Transverse colon (tissue), 4 donors: ENCODE results near the gene EDC4. TPM values are rescaled to one million over a fixed set of nuclear protein-coding genes. Genes with fewer than 3 reads are reported as not detected.

ENCODE experiments used
- DNase-seq: peaks from one replicate; pipeline ENCODE4 v3.0.0-alpha.2; 2019
- H3K27ac ChIP-seq, 4 donors: fragments of 200-600 bp; sonication (generic); 2 replicates each; pipeline ENCODE4 v1.5.1; 2016 to 2018; ENCODE audit warnings: inconsistent platforms in 4 of 4
- H3K27me3 ChIP-seq: fragments of 200-600 bp; sonication (generic); 2 replicates; pipeline ENCODE4 v1.5.1; 2017; ENCODE audit warnings: inconsistent platforms
- H3K36me3 ChIP-seq, 4 donors: fragments of 200-600 bp; sonication (generic); 2 replicates each; pipeline ENCODE4 v1.5.1; 2017 to 2019; ENCODE audit warnings: inconsistent platforms in 4 of 4
- H3K4me1 ChIP-seq, 4 donors: fragments of 200-600 bp; sonication (generic); 2 replicates each; pipeline ENCODE4 v1.5.1; 2017 to 2020; ENCODE audit warnings: inconsistent platforms in 4 of 4
- H3K4me3 ChIP-seq, 4 donors: fragments of 200-600 bp; sonication (generic); 1 replicate in 1 of 4; 2 replicates in 3 of 4; pipeline versions ENCODE4 v1.5.1 to v1.6.1; 2017 to 2019; ENCODE audit warnings: inconsistent platforms in 4 of 4
- H3K9me3 ChIP-seq, 2 donors: fragments of 200-600 bp; sonication (generic); 2 replicates each; pipeline ENCODE4 v1.5.1; 2017 to 2019; ENCODE audit warnings: inconsistent platforms in 2 of 2
- EP300 ChIP-seq: sonication (generic); formaldehyde crosslinking; IDR thresholded peaks from one replicate; pipeline ENCODE4 v1.6.1; 2017; ENCODE audit warnings: antibody characterized with exemption, low read depth
- POLR2A ChIP-seq: fragments of 450-650 bp; IDR thresholded peaks from one replicate; pipeline ENCODE4 v1.6.1; 2016; ENCODE audit warnings: antibody characterized with exemption, mild to moderate bottlenecking, moderate library complexity
- POLR2AphosphoS5 ChIP-seq, 3 donors: sonication (generic); formaldehyde crosslinking; IDR thresholded peaks; one replicate each; pipeline ENCODE4 v1.6.1; 2016; ENCODE audit warnings: antibody characterized with exemption in 3 of 3
- WGBS, 2 donors: methylation state at CpG; one replicate each; pipeline ENCODE4 v1.1.5; 2018; ENCODE audit warnings: low coverage in 1 of 2; 5-methylcytosine and 5-hydroxymethylcytosine counted together
- in situ Hi-C, 4 donors: fragments of 200-750 bp; cut with MboI; loops; one replicate each; pipeline versions ENCODE4 v1.15.0 to v1.15.1; 2017; ENCODE audit warnings: low sequenced_read_pairs in 3 of 4, low pct_ligation_motif_present in 1 of 4, low pct_unique_long_range_greater_than_20kb in 1 of 4
- intact Hi-C: fragments of 100-400 bp; cut with DNase I; formaldehyde crosslinking; loops from one replicate; pipeline ENCODE4 v1.15.1; 2023; ENCODE audit warnings: low total_unique reads
- total RNA-seq, 4 donors: library from RNA; depleted of rRNA; stranded (reverse); fragments of >200 nt; gene quantifications; one replicate each; pipeline ENCODE4 v1.1.0, GENCODE V29; 2016
- TF ChIP-seq, protein P1 (sequence below), 5 experiments: fragments of 200-600 bp in 3 of 5; fragments of 450-650 bp in 2 of 5; sonication (generic) in 3 of 5; IDR thresholded peaks; 1 replicate in 2 of 5; 2 replicates in 3 of 5; pipeline ENCODE4 v1.5.1; 2016 to 2017; ENCODE audit warnings: antibody characterized with exemption in 5 of 5, inconsistent platforms in 3 of 5, mild to moderate bottlenecking in 2 of 5, moderate library complexity in 1 of 5

The EDC4 gene
- total RNA-seq, 4 donors from 2014 or later = 76.4 to 162 (median 105) TPM

DNA sequence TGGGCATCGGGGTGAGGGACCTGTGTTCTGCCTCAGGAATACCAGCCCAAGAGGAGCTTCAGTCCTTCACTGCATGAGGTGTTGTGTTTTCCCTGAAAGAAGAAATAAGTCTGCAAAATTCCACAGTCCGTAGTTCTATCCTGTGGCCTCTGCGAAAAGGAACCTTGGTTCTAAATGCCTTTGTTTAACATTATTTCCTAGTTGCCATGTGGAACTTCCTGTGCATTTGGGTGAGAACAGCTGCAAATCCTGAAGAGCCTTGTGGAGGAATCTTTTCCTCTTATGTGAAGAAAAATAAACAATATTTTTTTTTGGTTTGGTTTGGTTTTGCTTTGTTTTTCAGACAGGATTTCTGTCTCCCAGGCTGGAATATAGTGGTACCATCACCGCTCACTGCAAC lies 30.0 kb downstream of the EDC4 start:
- in situ Hi-C loops = no loop called here
- Histone ChIP-seq H3K27me3 (no peaks in the 10 kb centered on the region), H3K36me3 (no peaks in the 10 kb centered on the region), H3K4me1 (peaks cover 0 to 23% (median 4%) of the 10 kb centered on the region in 4 donors), H3K4me3 (no peak overlapping the region), H3K27ac (peak overlapping the region in 1 of 4 donors; percentile 7), H3K9me3 (no peaks in the 10 kb centered on the region)
- TF ChIP-seq POLR2AphosphoS5 (IDR thresholded peaks at IDR 0.05) (no peak), EP300 (no peak), POLR2A (no peak)
- TF ChIP-seq, protein P1, sequence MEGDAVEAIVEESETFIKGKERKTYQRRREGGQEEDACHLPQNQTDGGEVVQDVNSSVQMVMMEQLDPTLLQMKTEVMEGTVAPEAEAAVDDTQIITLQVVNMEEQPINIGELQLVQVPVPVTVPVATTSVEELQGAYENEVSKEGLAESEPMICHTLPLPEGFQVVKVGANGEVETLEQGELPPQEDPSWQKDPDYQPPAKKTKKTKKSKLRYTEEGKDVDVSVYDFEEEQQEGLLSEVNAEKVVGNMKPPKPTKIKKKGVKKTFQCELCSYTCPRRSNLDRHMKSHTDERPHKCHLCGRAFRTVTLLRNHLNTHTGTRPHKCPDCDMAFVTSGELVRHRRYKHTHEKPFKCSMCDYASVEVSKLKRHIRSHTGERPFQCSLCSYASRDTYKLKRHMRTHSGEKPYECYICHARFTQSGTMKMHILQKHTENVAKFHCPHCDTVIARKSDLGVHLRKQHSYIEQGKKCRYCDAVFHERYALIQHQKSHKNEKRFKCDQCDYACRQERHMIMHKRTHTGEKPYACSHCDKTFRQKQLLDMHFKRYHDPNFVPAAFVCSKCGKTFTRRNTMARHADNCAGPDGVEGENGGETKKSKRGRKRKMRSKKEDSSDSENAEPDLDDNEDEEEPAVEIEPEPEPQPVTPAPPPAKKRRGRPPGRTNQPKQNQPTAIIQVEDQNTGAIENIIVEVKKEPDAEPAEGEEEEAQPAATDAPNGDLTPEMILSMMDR (IDR thresholded peaks at IDR 0.05) = no peak
- no peak for DNase-seq
- 65 to 94% methylated on average over 2 to 4 of the region's 4 CpGs for WGBS, 2 donors
- intact Hi-C loops = no loop called here

DNA sequence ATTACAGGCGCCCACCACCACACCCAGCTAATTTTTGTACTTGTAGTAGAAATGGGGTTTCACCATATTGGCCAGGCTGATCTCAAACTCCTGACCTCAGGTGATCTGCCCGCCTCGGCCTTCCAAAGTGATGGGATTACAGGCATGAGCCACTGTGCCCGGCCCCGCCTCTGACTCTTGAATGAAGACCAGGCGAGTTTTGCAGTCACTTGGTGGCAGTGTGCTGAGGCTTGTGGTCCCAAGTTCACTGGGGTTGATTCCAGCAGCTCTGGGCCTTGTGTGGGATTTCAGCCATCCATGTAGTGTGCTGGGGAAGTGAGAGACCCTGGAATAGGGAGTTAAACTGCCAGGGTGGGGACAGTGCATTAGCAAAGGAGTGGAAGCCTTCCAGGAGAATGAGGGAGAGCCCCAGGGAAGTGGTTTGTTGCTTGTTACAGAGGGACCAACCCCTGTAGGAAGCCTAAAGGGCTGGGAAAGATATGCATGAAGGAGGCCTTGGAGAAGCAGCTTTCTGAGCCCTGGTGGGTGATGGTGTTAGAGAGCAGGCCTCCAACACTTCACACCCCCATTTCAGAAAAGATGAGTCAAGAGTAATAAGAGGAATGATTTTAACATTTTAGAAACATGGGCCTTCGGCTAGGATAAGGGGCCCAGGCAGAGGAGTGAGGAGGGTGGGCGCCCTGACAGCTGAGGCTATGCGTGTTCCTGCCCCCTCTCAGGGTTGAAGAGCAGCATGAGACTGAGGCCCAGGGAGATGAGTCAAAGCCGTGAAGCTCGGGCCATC lies 34.7 kb downstream of the EDC4 start:
- peaks cover 0 to 5% (median 0%) of the 10 kb centered on the region in 4 donors for H3K36me3 ChIP-seq
- in situ Hi-C loops = no loop called here

DNA sequence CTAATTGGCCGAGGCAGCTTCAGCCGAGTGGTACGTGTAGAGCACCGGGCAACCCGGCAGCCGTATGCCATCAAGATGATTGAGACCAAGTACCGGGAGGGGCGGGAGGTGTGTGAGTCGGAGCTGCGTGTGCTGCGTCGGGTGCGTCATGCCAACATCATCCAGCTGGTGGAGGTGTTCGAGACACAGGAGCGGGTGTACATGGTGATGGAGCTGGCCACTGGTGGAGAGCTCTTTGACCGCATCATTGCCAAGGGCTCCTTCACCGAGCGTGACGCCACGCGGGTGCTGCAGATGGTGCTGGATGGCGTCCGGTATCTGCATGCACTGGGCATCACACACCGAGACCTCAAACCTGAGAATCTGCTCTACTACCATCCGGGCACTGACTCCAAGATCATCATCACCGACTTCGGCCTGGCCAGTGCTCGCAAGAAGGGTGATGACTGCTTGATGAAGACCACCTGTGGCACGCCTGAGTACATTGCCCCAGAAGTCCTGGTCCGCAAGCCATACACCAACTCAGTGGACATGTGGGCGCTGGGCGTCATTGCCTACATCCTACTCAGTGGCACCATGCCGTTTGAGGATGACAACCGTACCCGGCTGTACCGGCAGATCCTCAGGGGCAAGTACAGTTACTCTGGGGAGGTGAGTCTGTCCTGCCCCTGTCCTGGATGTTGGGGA lies 36.3 kb downstream of the EDC4 start:
- Histone ChIP-seq H3K4me3 (no peak overlapping the region), H3K9me3 (no peaks in the 10 kb centered on the region), H3K27me3 (no peaks in the 10 kb centered on the region), H3K36me3 (peaks cover 0 to 5% (median 0%) of the 10 kb centered on the region in 4 donors), H3K4me1 (no peaks in the 10 kb centered on the region), H3K27ac (no peak overlapping the region)
- 95% methylated on average over 36 of the region's 36 CpGs; no CpG with 5 or more reads in 1 of the 2 donors for WGBS, 2 donors
- in situ Hi-C loops (no loop called here), intact Hi-C loops (no loop called here)
- TF ChIP-seq POLR2AphosphoS5 (IDR thresholded peaks at IDR 0.05) (no peak), POLR2A (no peak)
- TF ChIP-seq, protein P1 (IDR thresholded peaks at IDR 0.05) = no peak
- no peak for DNase-seq

More for the DNA sequence above, 34.7 kb downstream of the EDC4 start:
- intact Hi-C loops = no loop called here
- DNase-seq = no peak
- no peak overlapping the region for H3K4me3 ChIP-seq
- WGBS, 2 donors = 80 to 92% methylated on average over 1 to 11 of the region's 11 CpGs
- H3K4me1 ChIP-seq = peaks cover 0 to under 1% (median 0%) of the 10 kb centered on the region in 4 donors
- H3K27me3 ChIP-seq = no peaks in the 10 kb centered on the region
- H3K27ac ChIP-seq = no peak overlapping the region
- no peak for TF ChIP-seq POLR2AphosphoS5 (IDR thresholded peaks at IDR 0.05)
- no peak for TF ChIP-seq EP300
- TF ChIP-seq POLR2A = no peak
- TF ChIP-seq, protein P1 (IDR thresholded peaks at IDR 0.05) = no peak
- no peaks in the 10 kb centered on the region for H3K9me3 ChIP-seq

DNA sequence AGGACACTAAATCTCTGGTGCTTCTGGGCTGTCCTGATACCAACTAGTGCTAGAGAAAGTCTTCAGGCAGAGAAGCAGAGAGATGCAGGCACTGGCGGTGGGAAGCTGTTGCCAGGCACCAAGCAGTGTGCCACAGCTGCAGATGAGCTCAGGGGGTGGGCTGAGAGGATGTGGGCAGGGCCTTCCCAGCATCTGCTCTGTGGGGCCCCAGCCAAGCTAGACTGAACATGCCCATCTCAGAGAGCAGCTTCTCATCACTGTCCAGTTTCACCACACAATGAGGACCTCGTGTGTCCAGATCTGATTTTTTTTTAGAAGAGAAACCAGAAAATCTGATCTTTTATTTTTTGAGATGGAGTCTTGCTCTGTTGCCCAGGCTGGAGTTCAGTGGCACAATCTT lies 37.3 kb downstream of the EDC4 start:
- in situ Hi-C loops = no loop called here
- Histone ChIP-seq H3K27ac (no peak overlapping the region), H3K4me1 (peaks cover 0 to 1% (median 0%) of the 10 kb centered on the region in 4 donors), H3K27me3 (no peaks in the 10 kb centered on the region), H3K4me3 (no peak overlapping the region), H3K9me3 (no peaks in the 10 kb centered on the region), H3K36me3 (peaks cover 0 to 5% (median 0%) of the 10 kb centered on the region in 4 donors)
- intact Hi-C loops = no loop called here
- TF ChIP-seq, protein P1 (IDR thresholded peaks at IDR 0.05) = no peak
- no peak for TF ChIP-seq POLR2A
- no peak for TF ChIP-seq POLR2AphosphoS5 (IDR thresholded peaks at IDR 0.05)
- TF ChIP-seq EP300 = no peak
- WGBS, 2 donors = 63% methylated on average over 2 of the region's 2 CpGs; no CpG with 5 or more reads in 1 of the 2 donors
- DNase-seq = no peak
